Bronchial epithelial cell (primary cell): ENCODE data around the gene OPCML. TPM values are rescaled to one million over a fixed set of nuclear protein-coding genes. Genes with fewer than 3 reads are reported as not detected.

Source experiments
- DNase-seq: peaks from one replicate; pipeline ENCODE4 v3.0.0-alpha.2; 2010; ENCODE audit warnings: low read depth
- FAIRE-seq: peaks from 2 replicates; lab custom pipeline; 2011; peaks lifted over from hg19 to GRCh38; lab: Jason Lieb, UNC
- H3K27me3 ChIP-seq: 2 replicates; pipeline ENCODE4 v1.5.1; 2011; ENCODE audit warnings: low read length; ENCODE audit not compliant: control insufficient read depth, insufficient read depth
- H3K36me3 ChIP-seq: 2 replicates; pipeline ENCODE4 v1.5.1; 2011; ENCODE audit warnings: low read length; ENCODE audit not compliant: control insufficient read depth, insufficient read depth
- H3K4me3 ChIP-seq: 2 replicates; pipeline ENCODE4 v1.5.1; 2011; ENCODE audit warnings: mild to moderate bottlenecking, low read depth, low read length, control low read depth
- CTCF ChIP-seq: IDR thresholded peaks from 2 replicates; pipeline ENCODE4 v1.5.1; 2011; ENCODE audit warnings: mild to moderate bottlenecking, moderate library complexity, low read length, control low read depth, inconsistent platforms; ENCODE audit not compliant: insufficient read depth, severe bottlenecking
- total RNA-seq: library from RNA; depleted of rRNA; stranded (reverse); fragments of >200 nt; gene quantifications from 2 replicates; pipeline ENCODE4 v1.2.1, GENCODE V29; 2014

The OPCML gene
- total RNA-seq, 1 donor from 2014 or later = not detected

- Histone ChIP-seq H3K4me3 (no peak overlapping the region), H3K36me3 (no peaks in the 10 kb centered on the region), H3K27me3 (no peaks in the 10 kb centered on the region)
- no peak for FAIRE-seq
- no peak for DNase-seq
- TF ChIP-seq CTCF = no peak
These were observed 40.8 kb upstream of the OPCML start for GRCh38 chr11:133573081-133573480.

GRCh38 chr11:133570376-133570775, 38.1 kb upstream of the OPCML start:
- TF ChIP-seq CTCF = no peak
- FAIRE-seq (no peak), DNase-seq (peak; percentile 41)
- no peak overlapping the region for H3K4me3 ChIP-seq
- H3K36me3 ChIP-seq = no peaks in the 10 kb centered on the region
- no peaks in the 10 kb centered on the region for H3K27me3 ChIP-seq

GRCh38 chr11:133563505-133564025, 31.3 kb upstream of the OPCML start:
- no peak for FAIRE-seq
- TF ChIP-seq CTCF = no peak
- DNase-seq = no peak
- H3K4me3 ChIP-seq = no peak overlapping the region
- H3K27me3 ChIP-seq = no peaks in the 10 kb centered on the region
- H3K36me3 ChIP-seq = no peaks in the 10 kb centered on the region

GRCh38 chr11:133560472-133560855, 28.2 kb upstream of the OPCML start:
- FAIRE-seq = no peak

GRCh38 chr11:133559833-133560471, 27.7 kb upstream of the OPCML start:
- no peak for TF ChIP-seq CTCF
- FAIRE-seq = no peak
- no peaks in the 10 kb centered on the region for H3K36me3 ChIP-seq
- DNase-seq = no peak
- no peak overlapping the region for H3K4me3 ChIP-seq
- H3K27me3 ChIP-seq = no peaks in the 10 kb centered on the region

More at GRCh38 chr11:133560472-133560855, 28.2 kb upstream of the OPCML start:
- Histone ChIP-seq H3K4me3 (no peak overlapping the region), H3K36me3 (no peaks in the 10 kb centered on the region), H3K27me3 (no peaks in the 10 kb centered on the region)
- TF ChIP-seq CTCF = no peak
- no peak for DNase-seq

GRCh38 chr11:133559382-133559781, 27.1 kb upstream of the OPCML start:
- no peak for TF ChIP-seq CTCF
- Histone ChIP-seq H3K27me3 (no peaks in the 10 kb centered on the region), H3K36me3 (no peaks in the 10 kb centered on the region), H3K4me3 (no peak overlapping the region)
- FAIRE-seq (no peak), DNase-seq (no peak)
